Measurements from ENCODE around the gene ACRV1. TPM values are rescaled to one million over a fixed set of nuclear protein-coding genes. Genes with fewer than 3 reads are reported as not detected.

The ACRV1 gene
- total and polyA plus RNA-seq, 2 of the 13 experiments (the other 11 are each of a cell fraction or from before 2014, with no cell fraction given) = not detected

GRCh38 chr11:125625630-125626287, 54.9 kb downstream of the ACRV1 start (continued):
- TF ChIP-seq, protein P1, sequence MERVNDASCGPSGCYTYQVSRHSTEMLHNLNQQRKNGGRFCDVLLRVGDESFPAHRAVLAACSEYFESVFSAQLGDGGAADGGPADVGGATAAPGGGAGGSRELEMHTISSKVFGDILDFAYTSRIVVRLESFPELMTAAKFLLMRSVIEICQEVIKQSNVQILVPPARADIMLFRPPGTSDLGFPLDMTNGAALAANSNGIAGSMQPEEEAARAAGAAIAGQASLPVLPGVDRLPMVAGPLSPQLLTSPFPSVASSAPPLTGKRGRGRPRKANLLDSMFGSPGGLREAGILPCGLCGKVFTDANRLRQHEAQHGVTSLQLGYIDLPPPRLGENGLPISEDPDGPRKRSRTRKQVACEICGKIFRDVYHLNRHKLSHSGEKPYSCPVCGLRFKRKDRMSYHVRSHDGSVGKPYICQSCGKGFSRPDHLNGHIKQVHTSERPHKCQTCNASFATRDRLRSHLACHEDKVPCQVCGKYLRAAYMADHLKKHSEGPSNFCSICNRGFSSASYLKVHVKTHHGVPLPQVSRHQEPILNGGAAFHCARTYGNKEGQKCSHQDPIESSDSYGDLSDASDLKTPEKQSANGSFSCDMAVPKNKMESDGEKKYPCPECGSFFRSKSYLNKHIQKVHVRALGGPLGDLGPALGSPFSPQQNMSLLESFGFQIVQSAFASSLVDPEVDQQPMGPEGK (CRISPR knock-in tag; IDR thresholded peaks at IDR 0.05) = peak; percentile 83
- peak; percentile 98 for TF ChIP-seq MTERF4 (CRISPR knock-in tag; IDR thresholded peaks at IDR 0.05)
- TF ChIP-seq ZNF713 (CRISPR knock-in tag; IDR thresholded peaks at IDR 0.05) = peak; percentile 77; the same call in 1 of the 2 replicates
- TF ChIP-seq ZFP36L2 (CRISPR knock-in tag; IDR thresholded peaks at IDR 0.05) = no peak; the same call in 1 of the 2 replicates
- no peak for TF ChIP-seq FIP1L1 (IDR thresholded peaks at IDR 0.05; ENCODE audit: borderline replicate concordance, insufficient read depth, low read depth, low read length)
- peak; percentile 72; the same call in 1 of the 2 replicates for TF ChIP-seq THAP8 (CRISPR knock-in tag; IDR thresholded peaks at IDR 0.05; ENCODE audit: borderline replicate concordance)
- no peak for TF ChIP-seq ZNF569 (CRISPR knock-in tag; IDR thresholded peaks at IDR 0.05; ENCODE audit: borderline replicate concordance)
- no peak for TF ChIP-seq NFYB (CRISPR knock-in tag; IDR thresholded peaks at IDR 0.05)
- no peak for TF ChIP-seq STAT6 (CRISPR knock-in tag; IDR thresholded peaks at IDR 0.05; ENCODE audit: borderline replicate concordance)
- TF ChIP-seq ZNF232 (CRISPR knock-in tag; IDR thresholded peaks at IDR 0.05; ENCODE audit: borderline replicate concordance) = peak; percentile 90
- TF ChIP-seq, protein P2, sequence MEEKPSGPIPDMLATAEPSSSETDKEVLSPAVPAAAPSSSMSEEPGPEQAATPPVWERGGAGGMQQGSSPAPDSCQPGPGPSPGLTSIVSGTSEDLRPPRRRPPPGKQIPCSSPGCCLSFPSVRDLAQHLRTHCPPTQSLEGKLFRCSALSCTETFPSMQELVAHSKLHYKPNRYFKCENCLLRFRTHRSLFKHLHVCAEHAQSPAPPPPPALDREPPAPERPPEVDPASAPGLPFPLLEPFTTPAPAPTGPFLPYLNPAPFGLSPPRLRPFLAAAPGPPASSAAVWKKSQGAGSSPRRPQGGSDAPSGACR (CRISPR knock-in tag; IDR thresholded peaks at IDR 0.05) = peak; percentile 92
- no peak for TF ChIP-seq PAWR (CRISPR knock-in tag; IDR thresholded peaks at IDR 0.05; ENCODE audit: borderline replicate concordance)
- TF ChIP-seq ZNF883 (CRISPR knock-in tag; IDR thresholded peaks at IDR 0.05; ENCODE audit: not compliant biosample characterization) = peak; percentile 88
- TF ChIP-seq, protein P3, sequence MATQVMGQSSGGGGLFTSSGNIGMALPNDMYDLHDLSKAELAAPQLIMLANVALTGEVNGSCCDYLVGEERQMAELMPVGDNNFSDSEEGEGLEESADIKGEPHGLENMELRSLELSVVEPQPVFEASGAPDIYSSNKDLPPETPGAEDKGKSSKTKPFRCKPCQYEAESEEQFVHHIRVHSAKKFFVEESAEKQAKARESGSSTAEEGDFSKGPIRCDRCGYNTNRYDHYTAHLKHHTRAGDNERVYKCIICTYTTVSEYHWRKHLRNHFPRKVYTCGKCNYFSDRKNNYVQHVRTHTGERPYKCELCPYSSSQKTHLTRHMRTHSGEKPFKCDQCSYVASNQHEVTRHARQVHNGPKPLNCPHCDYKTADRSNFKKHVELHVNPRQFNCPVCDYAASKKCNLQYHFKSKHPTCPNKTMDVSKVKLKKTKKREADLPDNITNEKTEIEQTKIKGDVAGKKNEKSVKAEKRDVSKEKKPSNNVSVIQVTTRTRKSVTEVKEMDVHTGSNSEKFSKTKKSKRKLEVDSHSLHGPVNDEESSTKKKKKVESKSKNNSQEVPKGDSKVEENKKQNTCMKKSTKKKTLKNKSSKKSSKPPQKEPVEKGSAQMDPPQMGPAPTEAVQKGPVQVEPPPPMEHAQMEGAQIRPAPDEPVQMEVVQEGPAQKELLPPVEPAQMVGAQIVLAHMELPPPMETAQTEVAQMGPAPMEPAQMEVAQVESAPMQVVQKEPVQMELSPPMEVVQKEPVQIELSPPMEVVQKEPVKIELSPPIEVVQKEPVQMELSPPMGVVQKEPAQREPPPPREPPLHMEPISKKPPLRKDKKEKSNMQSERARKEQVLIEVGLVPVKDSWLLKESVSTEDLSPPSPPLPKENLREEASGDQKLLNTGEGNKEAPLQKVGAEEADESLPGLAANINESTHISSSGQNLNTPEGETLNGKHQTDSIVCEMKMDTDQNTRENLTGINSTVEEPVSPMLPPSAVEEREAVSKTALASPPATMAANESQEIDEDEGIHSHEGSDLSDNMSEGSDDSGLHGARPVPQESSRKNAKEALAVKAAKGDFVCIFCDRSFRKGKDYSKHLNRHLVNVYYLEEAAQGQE (IDR thresholded peaks at IDR 0.05; ENCODE audit: borderline replicate concordance in 1 of 2, low read depth in 1 of 2, low read length in 2 of 2) = peak in 1 of 2 experiments; percentile 35; a peak in 1 of 4 replicates

Data from HepG2 (cell line).